NCI-H226 (cell line): Measurements from ENCODE around the gene ACACB.

Experiments
- DNase-seq: peaks from one replicate; pipeline ENCODE4 v3.0.0-alpha.2; 2015

The ACACB gene

DNA sequence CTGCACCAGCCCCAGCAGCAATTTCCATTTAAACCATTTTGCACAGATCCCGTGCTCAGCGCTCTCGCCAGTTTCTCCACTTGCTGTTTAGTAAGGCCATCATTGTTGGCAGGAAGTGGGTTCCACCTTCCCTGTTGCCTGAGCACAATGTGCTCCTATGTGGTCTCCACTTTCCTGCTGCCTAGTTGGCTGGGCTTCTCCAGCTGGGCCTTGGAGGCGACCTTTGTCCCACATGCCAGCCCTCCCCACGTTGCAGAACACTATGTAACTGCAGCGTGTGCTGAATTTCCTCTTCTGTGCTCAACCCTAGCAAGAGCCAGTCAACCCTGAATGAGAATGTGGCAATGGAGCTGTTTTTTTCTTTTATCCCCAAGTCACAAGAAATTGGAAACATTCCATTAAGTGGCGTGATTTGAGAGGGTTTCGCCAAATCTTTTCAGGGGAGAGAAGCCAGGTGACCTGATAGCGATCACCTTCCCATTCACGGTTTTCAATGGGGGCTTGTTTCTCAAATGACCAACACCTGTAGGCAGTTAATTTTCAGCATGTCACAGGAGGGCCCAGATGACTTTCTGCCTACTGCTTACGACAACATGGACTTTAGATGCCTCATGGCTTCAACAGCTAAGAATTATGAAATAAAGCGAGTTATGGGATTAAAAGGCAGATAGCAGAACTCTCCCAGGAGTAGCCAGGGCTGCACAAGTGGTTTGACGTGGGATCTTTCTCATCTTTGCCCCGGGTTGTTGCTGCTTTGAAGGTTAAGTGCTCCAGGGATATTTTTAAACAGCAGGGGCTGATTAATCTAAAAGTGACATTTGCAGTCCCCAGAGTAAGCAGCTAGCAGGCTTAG, at the start of gene ACACB:
ACACB (plus strand) TSS at position 830 of the 853 bp plus-strand sequence. CDS start 22,819 bp downstream, outside the sequence.
- DNase-seq = no peak

GRCh38 chr12:109069307-109070271, 46.8 kb upstream of the ACACB start:
- DNase-seq = no peak

GRCh38 chr12:109074866-109075265, 41.5 kb upstream of the ACACB start:
- DNase-seq = no peak

DNA sequence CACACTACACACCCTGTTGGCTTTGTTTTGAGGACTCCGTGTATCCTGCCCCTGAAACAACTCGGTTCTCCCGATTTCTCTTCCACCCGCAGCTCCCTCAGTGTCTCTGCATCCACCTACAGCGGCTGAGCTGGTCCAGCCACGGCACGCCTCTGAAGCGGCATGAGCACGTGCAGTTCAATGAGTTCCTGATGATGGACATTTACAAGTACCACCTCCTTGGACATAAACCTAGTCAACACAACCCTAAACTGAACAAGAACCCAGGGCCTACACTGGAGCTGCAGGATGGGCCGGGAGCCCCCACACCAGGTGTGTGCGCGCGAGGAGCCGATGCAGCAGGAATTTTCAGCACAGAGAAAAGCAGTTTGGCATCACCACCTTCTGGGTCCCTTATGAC, 33.6 kb upstream of the ACACB start:
- DNase-seq = no peak

DNA sequence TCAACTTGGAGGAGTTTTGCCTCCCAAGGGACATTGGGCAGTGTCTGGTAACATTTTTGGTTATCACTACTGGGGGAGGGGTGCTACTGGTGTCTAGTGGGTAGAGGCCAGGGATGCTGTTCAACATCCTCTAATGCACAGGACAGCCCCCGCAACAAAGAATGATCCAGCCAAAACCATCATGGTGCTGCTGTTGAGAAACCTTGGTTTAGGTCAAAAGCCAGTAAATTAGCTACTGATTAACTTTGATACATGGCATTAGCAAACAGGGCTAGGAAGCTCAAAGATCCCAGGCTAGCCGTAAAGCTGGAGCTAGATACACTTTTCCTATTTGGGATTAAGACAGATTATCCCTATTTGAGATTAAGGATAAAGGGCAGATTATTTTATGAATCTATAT, 32.0 kb upstream of the ACACB start:
- DNase-seq = no peak

GRCh38 chr12:109085590-109085989, 30.8 kb upstream of the ACACB start:
- DNase-seq = no peak

GRCh38 chr12:109087250-109087649, 29.1 kb upstream of the ACACB start:
- DNase-seq = no peak

DNA sequence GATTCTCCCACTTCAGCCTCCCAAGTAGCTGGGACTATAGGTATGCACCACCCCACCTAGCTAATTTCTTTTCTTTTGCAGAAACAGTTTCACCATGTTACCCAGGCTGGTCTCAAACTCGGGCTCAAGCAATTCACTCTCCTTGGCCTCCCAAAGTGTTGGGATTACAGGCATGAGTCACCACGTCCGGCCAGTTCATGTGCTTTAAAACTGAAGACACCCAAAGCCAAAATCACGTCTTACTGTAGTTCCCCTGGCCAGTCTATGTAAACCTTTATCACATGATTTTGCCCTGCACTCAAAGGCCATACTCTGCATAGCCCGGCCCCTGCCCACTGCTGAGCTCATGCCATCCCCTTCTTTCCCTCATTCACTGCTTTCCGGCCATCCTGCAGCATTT, 27.6 kb upstream of the ACACB start:
- DNase-seq = no peak

- DNase-seq = no peak
These were observed 26.7 kb upstream of the ACACB start for GRCh38 chr12:109089683-109090082.

GRCh38 chr12:109092497-109093021, 23.8 kb upstream of the ACACB start:
- no peak for DNase-seq

DNA sequence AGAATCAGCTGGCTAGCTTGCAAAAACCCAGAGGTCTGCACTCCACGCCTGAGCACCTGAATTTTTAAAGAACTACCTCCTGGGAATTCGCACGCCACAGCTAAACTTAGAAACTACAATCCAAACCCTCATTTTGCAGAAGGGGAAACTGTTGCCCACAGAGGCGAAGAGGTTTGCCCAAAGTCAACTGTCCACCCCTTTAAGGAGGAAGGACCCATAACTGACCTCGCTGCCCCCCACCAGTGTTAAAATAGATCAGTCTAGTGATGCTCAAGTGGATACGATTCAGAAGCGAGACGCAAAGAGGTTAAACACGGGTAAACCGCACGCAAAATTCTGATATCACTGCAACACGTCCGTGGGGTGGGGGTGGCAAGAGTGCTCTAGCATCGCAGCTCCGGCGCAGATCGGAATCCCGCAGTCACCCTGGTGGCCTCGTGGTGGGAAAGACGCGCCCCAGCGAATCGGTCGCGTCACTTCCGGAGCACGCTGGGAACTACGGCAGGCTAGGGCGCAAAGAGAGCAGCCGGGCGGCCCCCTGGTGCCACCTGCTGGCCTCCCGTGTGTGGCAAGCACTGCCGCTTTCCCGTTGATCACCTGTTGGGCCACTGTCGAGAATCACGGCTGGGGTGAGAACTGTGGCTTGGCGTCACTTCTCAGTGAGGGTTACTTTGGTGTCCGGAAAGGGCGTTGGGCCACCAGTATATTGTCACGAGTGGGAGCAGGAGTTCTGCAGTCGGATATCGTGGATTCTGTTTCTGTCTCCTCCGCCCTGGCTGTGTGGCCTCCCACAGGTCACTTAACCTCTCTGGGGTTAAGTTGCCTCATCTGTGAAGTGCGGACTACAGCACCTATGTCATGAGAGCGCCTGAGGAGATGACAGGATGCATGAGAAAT, 23.1 kb upstream of the ACACB start, which contains the start of gene ALKBH2:
ALKBH2 (minus strand) TSS at position 451 of the 897 bp plus-strand sequence. CDS start 686 bp downstream, outside the sequence.
- peak; percentile 76 for DNase-seq

DNA sequence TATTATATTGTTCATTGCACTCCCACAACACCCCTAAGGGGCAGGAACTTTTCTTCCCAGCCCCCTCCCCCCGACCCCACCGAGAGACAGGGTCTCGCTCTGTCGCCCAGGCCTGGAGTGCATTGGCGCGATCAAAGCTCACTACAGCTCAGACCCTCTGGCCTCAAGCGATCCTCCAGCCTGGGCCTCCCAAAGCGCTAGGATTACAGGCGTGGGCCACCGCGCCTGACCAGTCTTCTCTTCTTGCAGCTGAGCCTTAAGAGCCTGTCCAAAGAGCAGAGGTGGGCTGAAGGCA, 19.3 kb upstream of the ACACB start:
- DNase-seq = no peak

- DNase-seq = peak; percentile 93
These were observed 18.8 kb upstream of the ACACB start, which contains the start of gene UNG for GRCh38 chr12:109097435-109098182. Gene UNG (plus strand): TSS chr12:109097597. CDS start chr12:109097680, 83 bp downstream.

GRCh38 chr12:109098183-109098604, 18.2 kb upstream of the ACACB start:
- peak; percentile 17 for DNase-seq

DNA sequence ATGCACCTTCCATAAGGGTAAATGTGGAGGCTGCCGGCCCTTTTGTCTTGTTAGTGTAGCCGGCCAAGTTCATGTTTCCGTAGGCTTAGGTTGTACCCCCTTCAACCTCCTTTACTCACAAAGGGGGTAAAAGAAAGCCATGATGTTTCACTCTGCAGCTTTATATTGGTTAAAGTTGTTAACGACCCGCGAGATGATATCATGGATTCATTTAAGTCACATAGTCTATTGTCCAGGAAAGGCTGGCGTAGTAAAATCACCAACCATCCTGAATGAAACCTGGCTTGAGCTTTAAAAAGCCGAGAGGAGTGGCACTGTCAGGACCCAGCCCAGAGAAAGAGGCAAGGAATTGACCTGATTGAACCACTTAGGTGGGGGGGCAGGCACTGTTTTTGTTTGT, 17.7 kb upstream of the ACACB start:
- no peak for DNase-seq

DNA sequence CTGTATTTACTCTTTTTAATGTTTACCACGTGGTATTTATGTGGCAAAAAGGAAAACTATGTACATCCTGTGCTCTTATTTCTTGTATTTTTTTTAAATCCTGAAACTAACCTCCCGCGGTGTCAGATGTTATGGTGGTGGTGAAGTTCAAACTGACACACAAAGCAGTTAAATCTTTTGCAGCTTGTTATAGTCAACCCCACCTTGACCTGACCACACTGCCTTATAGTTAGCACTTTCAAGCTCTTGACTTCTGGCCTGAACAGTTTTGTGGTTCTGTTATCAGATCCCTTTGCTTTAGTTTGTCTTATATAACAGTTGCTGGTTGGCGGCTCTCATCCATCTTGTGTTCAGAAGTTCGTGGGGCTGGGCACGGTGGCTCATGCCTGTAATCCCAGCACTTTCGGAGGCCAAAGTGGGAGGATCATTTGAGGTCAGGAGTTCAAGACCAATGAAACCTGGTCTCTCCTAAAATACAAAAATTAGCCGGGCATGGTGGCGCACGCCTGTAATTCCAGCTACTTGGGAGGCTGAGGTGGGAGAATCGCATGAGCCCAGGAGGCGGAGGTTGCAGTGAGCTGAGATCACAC, 16.9 kb upstream of the ACACB start:
- DNase-seq = no peak

GRCh38 chr12:109100741-109101140, 15.6 kb upstream of the ACACB start:
- DNase-seq = no peak

DNA sequence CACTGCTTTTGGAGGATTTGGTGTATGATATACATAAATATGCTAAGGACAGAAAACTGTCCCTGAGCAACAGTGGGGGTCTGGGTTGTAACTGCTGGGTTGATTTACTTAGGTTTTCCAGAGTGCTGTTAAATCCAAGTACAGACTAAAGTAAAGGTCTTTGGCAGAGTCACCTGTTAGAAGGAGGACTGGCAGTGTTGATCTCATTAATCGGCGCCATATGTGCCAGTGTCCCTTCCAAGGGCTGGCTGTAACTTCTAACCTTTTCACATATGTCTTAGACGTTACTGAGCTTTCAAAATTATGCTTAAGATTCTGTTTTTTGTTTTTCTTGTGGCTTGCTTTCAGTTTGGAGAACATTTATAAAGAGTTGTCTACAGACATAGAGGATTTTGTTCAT, 13.9 kb upstream of the ACACB start:
- no peak for DNase-seq

GRCh38 chr12:109105176-109105575, 11.2 kb upstream of the ACACB start:
- DNase-seq = no peak

DNA sequence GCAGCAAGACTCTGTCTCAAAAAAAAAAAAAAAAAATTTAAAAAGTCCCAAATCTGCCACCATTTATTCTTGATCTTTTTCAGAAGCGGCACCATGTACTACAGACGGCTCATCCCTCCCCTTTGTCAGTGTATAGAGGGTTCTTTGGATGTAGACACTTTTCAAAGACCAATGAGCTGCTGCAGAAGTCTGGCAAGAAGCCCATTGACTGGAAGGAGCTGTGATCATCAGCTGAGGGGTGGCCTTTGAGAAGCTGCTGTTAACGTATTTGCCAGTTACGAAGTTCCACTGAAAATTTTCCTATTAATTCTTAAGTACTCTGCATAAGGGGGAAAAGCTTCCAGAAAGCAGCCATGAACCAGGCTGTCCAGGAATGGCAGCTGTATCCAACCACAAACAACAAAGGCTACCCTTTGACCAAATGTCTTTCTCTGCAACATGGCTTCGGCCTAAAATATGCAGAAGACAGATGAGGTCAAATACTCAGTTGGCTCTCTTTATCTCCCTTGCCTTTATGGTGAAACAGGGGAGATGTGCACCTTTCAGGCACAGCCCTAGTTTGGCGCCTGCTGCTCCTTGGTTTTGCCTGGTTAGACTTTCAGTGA, 6.5 kb upstream of the ACACB start:
- DNase-seq = no peak
